WERI-Rb-1 (cell line): ENCODE results near the gene ABCC10.
"Not testable (repeated sequence)": the region's sequence is repeated elsewhere in the genome, so short reads cannot be mapped to it uniquely, and the experiment has no call there.

Experiments used
- DNase-seq: peaks from one replicate; pipeline ENCODE4 v3.0.0-alpha.2; 2020
- H3K27ac ChIP-seq: fragments of 250-450 bp; sonication (Bioruptor Pico); 2 replicates; pipeline ENCODE4 v1.5.1; 2020; ENCODE audit warnings: mild to moderate bottlenecking, moderate library complexity
- H3K27me3 ChIP-seq: fragments of 250-450 bp; sonication (Bioruptor Pico); 2 replicates; pipeline ENCODE4 v1.5.1; 2021; ENCODE audit warnings: mild to moderate bottlenecking, low read depth, moderate library complexity; ENCODE audit not compliant: insufficient read depth, severe bottlenecking
- H3K36me3 ChIP-seq: fragments of 250-450 bp; sonication (Bioruptor Pico); 2 replicates; pipeline ENCODE4 v1.5.1; 2020; ENCODE audit warnings: mild to moderate bottlenecking, moderate library complexity
- H3K4me3 ChIP-seq: 2 replicates; pipeline ENCODE4 v1.5.1; 2011; ENCODE audit warnings: low read depth, mild to moderate bottlenecking, control low read depth, low read length
- H3K9me3 ChIP-seq: fragments of 250-450 bp; sonication (Bioruptor Pico); 2 replicates; pipeline ENCODE4 v1.5.1; 2021; ENCODE audit warnings: mild to moderate bottlenecking, moderate library complexity; ENCODE audit not compliant: severe bottlenecking
- CTCF ChIP-seq: IDR thresholded peaks from 2 replicates; pipeline ENCODE4 v1.5.1; 2011; ENCODE audit warnings: low read depth, mild to moderate bottlenecking, control low read depth, inconsistent platforms, low read length

The ABCC10 gene

GRCh38 chr6:43464337-43464736 is 37.0 kb downstream of the ABCC10 start:
- Histone ChIP-seq H3K9me3 (no peaks in the 10 kb centered on the region), H3K27ac (no peak overlapping the region), H3K36me3 (no peaks in the 10 kb centered on the region), H3K4me3 (no peak overlapping the region), H3K27me3 (no peaks in the 10 kb centered on the region)
- TF ChIP-seq CTCF = no peak
- no peak for DNase-seq

- H3K9me3 ChIP-seq = no peaks in the 10 kb centered on the region
- no peak for TF ChIP-seq CTCF
- DNase-seq = no peak
These were observed 38.6 kb downstream of the ABCC10 start for GRCh38 chr6:43465948-43466347.

GRCh38 chr6:43467265-43467664 is 39.9 kb downstream of the ABCC10 start:
- not testable (repeated sequence) for H3K36me3 ChIP-seq, H3K9me3 ChIP-seq, H3K27ac ChIP-seq, H3K4me3 ChIP-seq, DNase-seq, H3K27me3 ChIP-seq

More at GRCh38 chr6:43465948-43466347, 38.6 kb downstream of the ABCC10 start:
- Histone ChIP-seq H3K36me3 (no peaks in the 10 kb centered on the region), H3K27me3 (no peaks in the 10 kb centered on the region), H3K4me3 (no peak overlapping the region), H3K27ac (no peak overlapping the region)

- Histone ChIP-seq H3K4me3 (no peak overlapping the region), H3K27me3 (no peaks in the 10 kb centered on the region), H3K36me3 (no peaks in the 10 kb centered on the region), H3K9me3 (no peaks in the 10 kb centered on the region), H3K27ac (no peak overlapping the region)
- no peak for DNase-seq
- TF ChIP-seq CTCF = no peak
These were observed 40.4 kb downstream of the ABCC10 start for GRCh38 chr6:43467752-43468151.

GRCh38 chr6:43468240-43468639 is 40.9 kb downstream of the ABCC10 start:
- Histone ChIP-seq H3K27me3 (no peaks in the 10 kb centered on the region), H3K27ac (no peak overlapping the region; the same call in 1 of the 2 replicates), H3K9me3 (no peaks in the 10 kb centered on the region), H3K36me3 (no peaks in the 10 kb centered on the region), H3K4me3 (no peak overlapping the region)
- DNase-seq = no peak
- no peak for TF ChIP-seq CTCF

DNA sequence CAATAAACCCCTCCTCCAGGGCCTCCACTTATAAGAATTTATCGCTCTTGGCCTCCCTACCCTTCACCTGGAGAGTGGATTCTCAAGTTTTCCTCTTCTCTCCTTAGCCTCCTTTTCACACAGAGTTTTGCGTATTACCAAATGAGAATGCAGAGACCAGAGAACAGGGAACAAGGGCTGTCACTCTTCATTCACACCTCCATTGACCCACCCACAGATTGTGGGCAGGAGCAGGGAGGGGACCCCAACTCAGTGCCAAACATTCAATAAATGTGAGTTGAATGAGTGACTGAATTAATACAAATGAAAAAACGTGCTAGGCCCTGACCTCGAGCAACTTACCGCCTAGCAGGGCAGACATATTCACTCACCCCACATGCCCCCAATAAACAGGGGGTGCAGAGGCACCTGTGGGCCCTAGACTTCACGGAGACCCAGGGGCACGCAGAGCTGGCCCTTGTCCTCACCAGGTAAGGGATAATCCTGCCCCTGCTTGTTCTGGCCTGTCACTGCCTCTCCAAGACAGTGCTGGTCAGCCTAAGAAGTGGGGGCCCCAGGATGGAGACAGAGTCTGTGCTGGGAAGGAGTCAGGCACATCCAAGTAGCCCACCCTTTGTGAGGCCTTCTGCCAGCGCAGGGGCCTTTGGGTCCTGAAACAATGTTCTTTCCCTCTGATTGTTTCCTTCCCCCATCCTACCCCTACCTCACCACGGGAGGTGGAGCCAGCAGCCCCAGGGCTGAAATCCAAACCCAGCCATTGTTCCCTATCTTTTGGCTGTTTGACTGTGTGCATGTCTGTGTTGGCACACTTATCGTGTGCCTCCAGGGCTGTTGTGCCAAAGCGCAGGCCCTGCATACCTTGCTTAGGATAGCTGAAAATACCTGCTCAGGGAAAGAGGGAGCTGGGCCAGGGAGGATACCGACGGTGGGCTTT is 41.7 kb downstream of the ABCC10 start:
- Histone ChIP-seq H3K36me3 (no peaks in the 10 kb centered on the region), H3K27me3 (no peaks in the 10 kb centered on the region), H3K9me3 (no peaks in the 10 kb centered on the region), H3K4me3 (no peak overlapping the region), H3K27ac (no peak overlapping the region; the same call in 1 of the 2 replicates)
- no peak for TF ChIP-seq CTCF
- DNase-seq = no peak
